ENCODE data around the gene TSC22D2.

GRCh38 chr3:150462108-150462507, 54.0 kb downstream of the TSC22D2 start:
- TF ChIP-seq CTCF (IDR thresholded peaks at IDR 0.05; ENCODE audit: low read length) = no peak
- TF ChIP-seq EZH2 (optimal IDR thresholded peaks at IDR 0.05; ENCODE audit: low read depth, low read length) = no peak

Measured in MM.1S (cell line).